Neuronal stem cell (in vitro differentiated cells): ENCODE results near the gene PLEKHN1.

Source experiments
- DNase-seq: peaks from one replicate; pipeline ENCODE4 v3.0.0-alpha.2; 2013; ENCODE audit warnings: low spot score
- H2AFZ ChIP-seq: one replicate; pipeline ENCODE4 v1.6.1; 2013; ENCODE audit warnings: mild to moderate bottlenecking, low read length, inconsistent platforms
- H2AK5ac ChIP-seq: 2 replicates; pipeline ENCODE4 v1.6.1; 2013; ENCODE audit warnings: low read depth, mild to moderate bottlenecking, inconsistent platforms, low read length, moderate library complexity, mixed read lengths
- H2BK120ac ChIP-seq: 2 replicates; pipeline ENCODE4 v1.6.1; 2013; ENCODE audit warnings: low read depth, mild to moderate bottlenecking, inconsistent platforms, low read length, moderate library complexity, mixed read lengths
- H2BK12ac ChIP-seq: one replicate; pipeline ENCODE4 v1.6.1; 2013; ENCODE audit warnings: low read length, inconsistent platforms
- H2BK15ac ChIP-seq: 2 replicates; pipeline ENCODE4 v1.6.1; 2013; ENCODE audit warnings: mild to moderate bottlenecking, low read length, inconsistent platforms, mixed read lengths
- H2BK5ac ChIP-seq: one replicate; pipeline ENCODE4 v1.6.1; 2013; ENCODE audit warnings: inconsistent platforms, mild to moderate bottlenecking, low read length, moderate library complexity
- H3K14ac ChIP-seq: one replicate; pipeline ENCODE4 v1.6.1; 2013; ENCODE audit warnings: low read length, inconsistent platforms
- H3K18ac ChIP-seq: 2 replicates; pipeline ENCODE4 v1.6.1; 2013; ENCODE audit warnings: low read length, inconsistent platforms
- H3K23ac ChIP-seq: 2 replicates; pipeline ENCODE4 v1.6.1; 2013; ENCODE audit warnings: low read depth, mild to moderate bottlenecking, mixed read lengths, low read length, inconsistent platforms; ENCODE audit not compliant: poor library complexity
- H3K27ac ChIP-seq: replicated peaks from 3 replicates; pipeline ENCODE4 v1.5.1; 2013; ENCODE audit warnings: low read length, inconsistent platforms
- H3K27me3 ChIP-seq, 3 experiments: 2 replicates each; pipeline ENCODE4 v1.6.1; 2013; ENCODE audit warnings: low read length in 3 of 3, mild to moderate bottlenecking in 2 of 3, inconsistent platforms in 1 of 3, low read depth in 1 of 3, mixed read lengths in 1 of 3, moderate library complexity in 1 of 3; ENCODE audit not compliant: control insufficient read depth in 3 of 3, insufficient read depth in 3 of 3
- H3K36me3 ChIP-seq, 2 donors: replicated peaks in 1 of 2; 2 replicates each; pipeline ENCODE4 v1.6.1; 2013; ENCODE audit warnings: low read length in 2 of 2; ENCODE audit not compliant: control insufficient read depth in 2 of 2, insufficient read depth in 2 of 2
- H3K4ac ChIP-seq: 2 replicates; pipeline ENCODE4 v1.6.1; 2013; ENCODE audit warnings: inconsistent platforms, mild to moderate bottlenecking, low read length, moderate library complexity
- H3K4me1 ChIP-seq, 2 donors: 1 replicate in 1 of 2; 2 replicates in 1 of 2; pipeline ENCODE4 v1.6.1; 2013; ENCODE audit warnings: low read length in 2 of 2, low read depth in 1 of 2; ENCODE audit not compliant: control insufficient read depth in 2 of 2, insufficient read depth in 1 of 2
- H3K4me2 ChIP-seq: one replicate; pipeline ENCODE4 v1.6.1; 2013; ENCODE audit warnings: mild to moderate bottlenecking, low read length, inconsistent platforms; ENCODE audit not compliant: insufficient read depth, poor library complexity, severe bottlenecking
- H3K4me3 ChIP-seq, 2 donors: 2 replicates each; pipeline ENCODE4 v1.5.1; 2013; ENCODE audit warnings: low read length in 2 of 2, mild to moderate bottlenecking in 2 of 2, inconsistent platforms in 1 of 2, moderate library complexity in 1 of 2
- H3K79me1 ChIP-seq: one replicate; pipeline ENCODE4 v1.6.1; 2013; ENCODE audit warnings: low read depth, mild to moderate bottlenecking, inconsistent platforms, low read length, moderate library complexity
- H3K9ac ChIP-seq: one replicate; pipeline ENCODE4 v1.6.1; 2013; ENCODE audit warnings: mild to moderate bottlenecking, low read depth, low read length, inconsistent platforms; ENCODE audit not compliant: poor library complexity
- H3K9me3 ChIP-seq, 2 donors: replicated peaks in 1 of 2; 2 replicates each; pipeline versions ENCODE3 to v1.6.1; 2013; ENCODE audit warnings: low read length in 2 of 2, mild to moderate bottlenecking in 2 of 2, inconsistent platforms in 1 of 2, low read depth in 1 of 2, mixed read lengths in 1 of 2, moderate library complexity in 1 of 2; ENCODE audit not compliant: control insufficient read depth in 2 of 2, insufficient read depth in 1 of 2
- H4K8ac ChIP-seq: one replicate; pipeline ENCODE4 v1.6.1; 2013; ENCODE audit warnings: low read depth, mild to moderate bottlenecking, inconsistent platforms, low read length, moderate library complexity
- H4K91ac ChIP-seq: one replicate; pipeline ENCODE4 v1.6.1; 2013; ENCODE audit warnings: low read length, low read depth, mild to moderate bottlenecking, inconsistent platforms; ENCODE audit not compliant: poor library complexity
- WGBS, 2 donors: extraction: QIAGEN DNeasy Blood & Tissue Kit; methylation state at CpG; one replicate each; pipeline ENCODE4 v1.1.7; 2013; ENCODE audit warnings: missing lambda C conversion rate in 2 of 2, mixed read lengths in 1 of 2; ENCODE audit not compliant: insufficient read length in 2 of 2, insufficient replicate concordance in 1 of 2; ENCODE audit errors: extremely low coverage in 2 of 2; 5-methylcytosine and 5-hydroxymethylcytosine counted together

PLEKHN1 gene

GRCh38 chr1:941015-941587 is 25.2 kb upstream of the PLEKHN1 start:
- no peak overlapping the region for H4K8ac ChIP-seq

GRCh38 chr1:941588-942383 is 24.5 kb upstream of the PLEKHN1 start:
- Histone ChIP-seq H2AFZ (peak overlapping the region; percentile 71), H3K4me1 (peaks cover 24 to 27% of the 10 kb centered on the region in 2 donors), H2BK120ac (no peak overlapping the region), H2BK5ac (peak overlapping the region; percentile 90), H3K4ac (no peak overlapping the region), H3K79me1 (peaks cover 4% of the 10 kb centered on the region), H4K91ac (no peak overlapping the region), H3K18ac (peak overlapping the region; percentile 98), H2AK5ac (peak overlapping the region; percentile 84), H3K14ac (peak overlapping the region; percentile 38), H3K23ac (peak overlapping the region; percentile 85), H2BK12ac (no peak overlapping the region), H3K27ac (no peak overlapping the region), H2BK15ac (peak overlapping the region; percentile 85), H3K9me3 (no peaks in the 10 kb centered on the region), H4K8ac (no peak overlapping the region), H3K9ac (no peak overlapping the region), H3K36me3 (peaks cover 7 to 25% of the 10 kb centered on the region in 2 donors), H3K4me2 (peak overlapping the region; percentile 73), H3K27me3 (peaks cover 34 to 69% (median 64%) of the 10 kb centered on the region in 3 experiments), H3K4me3 (peak overlapping the region in 1 of 2 donors; percentile 69)
- peak; percentile 77 for DNase-seq
- no CpG with 5 or more reads among the region's 98 CpGs for WGBS, 2 donors

More at GRCh38 chr1:941015-941587, 25.2 kb upstream of the PLEKHN1 start:
- peaks cover 4 to 20% of the 10 kb centered on the region in 2 donors for H3K36me3 ChIP-seq
- no peak for DNase-seq
- no CpG with 5 or more reads among the region's 36 CpGs for WGBS, 2 donors
- peak overlapping the region; percentile 85 for H2BK15ac ChIP-seq
- H3K27ac ChIP-seq = no peak overlapping the region
- peak overlapping the region; percentile 56 for H3K14ac ChIP-seq
- H3K27me3 ChIP-seq = peaks cover 34 to 75% (median 70%) of the 10 kb centered on the region in 3 experiments
- no peak overlapping the region for H4K91ac ChIP-seq
- peak overlapping the region; percentile 44 for H3K9ac ChIP-seq
- peak overlapping the region in 1 of 2 donors; percentile 9 for H3K4me3 ChIP-seq
- H3K79me1 ChIP-seq = peaks cover 4% of the 10 kb centered on the region
- H3K4me1 ChIP-seq = peaks cover 24 to 27% of the 10 kb centered on the region in 2 donors
- H2BK5ac ChIP-seq = peak overlapping the region; percentile 90
- peak overlapping the region; percentile 91 for H2BK120ac ChIP-seq
- peak overlapping the region; percentile 98 for H3K18ac ChIP-seq
- H3K4me2 ChIP-seq = peak overlapping the region; percentile 49
- peak overlapping the region; percentile 78 for H2AFZ ChIP-seq
- no peaks in the 10 kb centered on the region for H3K9me3 ChIP-seq
- peak overlapping the region; percentile 85 for H3K23ac ChIP-seq
- H3K4ac ChIP-seq = no peak overlapping the region
- H2BK12ac ChIP-seq = peak overlapping the region; percentile 90
- peak overlapping the region; percentile 84 for H2AK5ac ChIP-seq

GRCh38 chr1:942411-942821 is 23.9 kb upstream of the PLEKHN1 start:
- no peak overlapping the region for H3K27ac ChIP-seq

More at GRCh38 chr1:942411-942821, 23.9 kb upstream of the PLEKHN1 start:
- Histone ChIP-seq H3K27me3 (peaks cover 34 to 62% (median 60%) of the 10 kb centered on the region in 3 experiments), H3K9ac (no peak overlapping the region), H2BK120ac (no peak overlapping the region), H4K91ac (no peak overlapping the region), H2BK12ac (no peak overlapping the region), H3K4me2 (peak overlapping the region; percentile 73), H3K18ac (peak overlapping the region; percentile 93), H2AFZ (peak overlapping the region; percentile 71), H3K14ac (no peak overlapping the region), H3K36me3 (peaks cover 7 to 31% of the 10 kb centered on the region in 2 donors), H3K4me1 (peaks cover 24 to 27% of the 10 kb centered on the region in 2 donors), H3K23ac (peak overlapping the region; percentile 80), H3K4me3 (peak overlapping the region in 1 of 2 donors; percentile 41), H3K9me3 (no peaks in the 10 kb centered on the region), H4K8ac (no peak overlapping the region), H2AK5ac (peak overlapping the region; percentile 71), H3K4ac (no peak overlapping the region), H2BK5ac (peak overlapping the region; percentile 53), H3K79me1 (peaks cover 4% of the 10 kb centered on the region), H2BK15ac (no peak overlapping the region)
- no CpG with 5 or more reads among the region's 48 CpGs for WGBS, 2 donors
- no peak for DNase-seq
